Endothelial cell (in vitro differentiated cells): ENCODE measurements around the gene CYP46A1. TPM values are rescaled to one million over a fixed set of nuclear protein-coding genes. Genes with fewer than 3 reads are reported as not detected.

Source experiments
- DNase-seq: peaks from one replicate; pipeline ENCODE4 v3.0.0; 2021; ENCODE audit warnings: low spot score
- H3K27ac Mint-ChIP-seq: one replicate; pipeline ENCODE4 v1.8.0; 2021; ENCODE audit warnings: mixed read lengths, inconsistent platforms; ENCODE audit not compliant: unreplicated experiment
- H3K27me3 Mint-ChIP-seq: one replicate; pipeline ENCODE4 v1.8.0; 2021; ENCODE audit warnings: mild to moderate bottlenecking, moderate library complexity, mixed read lengths, inconsistent platforms; ENCODE audit not compliant: unreplicated experiment
- H3K36me3 Mint-ChIP-seq: one replicate; pipeline ENCODE4 v1.8.0; 2021; ENCODE audit warnings: mild to moderate bottlenecking, low read depth, mixed read lengths, inconsistent platforms; ENCODE audit not compliant: unreplicated experiment
- H3K4me1 Mint-ChIP-seq: one replicate; pipeline ENCODE4 v1.8.0; 2021; ENCODE audit warnings: mild to moderate bottlenecking, mixed read lengths, inconsistent platforms; ENCODE audit not compliant: unreplicated experiment
- H3K4me3 Mint-ChIP-seq: one replicate; pipeline ENCODE4 v1.8.0; 2021; ENCODE audit warnings: mild to moderate bottlenecking, mixed read lengths, inconsistent platforms; ENCODE audit not compliant: unreplicated experiment
- H3K9me3 Mint-ChIP-seq: one replicate; pipeline ENCODE4 v1.8.0; 2021; ENCODE audit warnings: mixed read lengths, inconsistent platforms; ENCODE audit not compliant: unreplicated experiment
- total RNA-seq: library from RNA; stranded (reverse); fragmentation: NEBNext Ultra II Directional; extraction: Animal tissue kit (Norgen Biotek cat#: 25700); gene quantifications from one replicate; pipeline ENCODE4 v1.2.1, GENCODE V29; 2021; ENCODE audit not compliant: unreplicated experiment
- TF ChIP-seq, protein P1 (sequence below): fragments of 200-600 bp; sonication (generic); IDR thresholded peaks from one replicate; pipeline ENCODE4 v1.5.0; 2021; ENCODE audit warnings: antibody characterized with exemption; ENCODE audit not compliant: unreplicated experiment

CYP46A1 gene
- total RNA-seq, 1 donor from 2014 or later, result 5.2 TPM

DNA sequence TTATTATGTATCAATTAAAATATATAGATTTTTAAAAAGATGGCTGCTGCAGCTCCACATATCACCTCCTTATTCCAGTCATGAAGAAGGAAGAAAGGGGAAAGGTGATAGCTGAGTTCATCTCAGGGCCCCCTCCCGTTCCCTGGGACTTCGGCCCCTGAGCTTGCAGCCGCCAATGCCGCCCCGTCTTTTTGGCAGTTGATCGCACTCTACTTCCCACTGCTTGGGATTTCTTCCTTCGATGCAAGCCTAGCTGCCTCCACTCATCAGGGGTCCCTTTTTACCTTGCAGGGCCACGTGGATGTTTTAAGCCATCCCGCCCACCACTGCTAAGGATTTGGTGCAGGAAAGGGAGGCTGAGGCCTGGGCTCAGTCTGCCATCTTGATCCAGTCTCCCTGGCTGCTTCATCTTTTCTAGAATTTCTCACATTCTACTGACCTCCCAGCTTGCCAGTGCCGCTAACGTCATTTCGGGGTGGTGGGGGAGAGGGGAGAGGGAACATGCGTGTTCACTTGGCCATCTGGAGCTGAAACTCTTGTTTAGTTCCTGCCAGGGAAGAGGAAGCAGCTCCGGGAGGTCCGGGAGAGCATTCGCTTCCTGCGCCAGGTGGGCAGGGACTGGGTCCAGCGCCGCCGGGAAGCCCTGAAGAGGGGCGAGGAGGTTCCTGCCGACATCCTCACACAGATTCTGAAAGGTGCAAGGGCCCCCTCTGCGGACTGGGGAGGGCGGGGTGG lies 31.3 kb downstream of the CYP46A1 start:
- Mint-ChIP-seq H3K9me3 (no peaks in the 10 kb centered on the region), H3K36me3 (peaks cover 3% of the 10 kb centered on the region), H3K27me3 (no peaks in the 10 kb centered on the region), H3K27ac (peak overlapping the region; percentile 39), H3K4me3 (no peak overlapping the region), H3K4me1 (no peaks in the 10 kb centered on the region)
- DNase-seq, result no peak
- TF ChIP-seq, protein P1, sequence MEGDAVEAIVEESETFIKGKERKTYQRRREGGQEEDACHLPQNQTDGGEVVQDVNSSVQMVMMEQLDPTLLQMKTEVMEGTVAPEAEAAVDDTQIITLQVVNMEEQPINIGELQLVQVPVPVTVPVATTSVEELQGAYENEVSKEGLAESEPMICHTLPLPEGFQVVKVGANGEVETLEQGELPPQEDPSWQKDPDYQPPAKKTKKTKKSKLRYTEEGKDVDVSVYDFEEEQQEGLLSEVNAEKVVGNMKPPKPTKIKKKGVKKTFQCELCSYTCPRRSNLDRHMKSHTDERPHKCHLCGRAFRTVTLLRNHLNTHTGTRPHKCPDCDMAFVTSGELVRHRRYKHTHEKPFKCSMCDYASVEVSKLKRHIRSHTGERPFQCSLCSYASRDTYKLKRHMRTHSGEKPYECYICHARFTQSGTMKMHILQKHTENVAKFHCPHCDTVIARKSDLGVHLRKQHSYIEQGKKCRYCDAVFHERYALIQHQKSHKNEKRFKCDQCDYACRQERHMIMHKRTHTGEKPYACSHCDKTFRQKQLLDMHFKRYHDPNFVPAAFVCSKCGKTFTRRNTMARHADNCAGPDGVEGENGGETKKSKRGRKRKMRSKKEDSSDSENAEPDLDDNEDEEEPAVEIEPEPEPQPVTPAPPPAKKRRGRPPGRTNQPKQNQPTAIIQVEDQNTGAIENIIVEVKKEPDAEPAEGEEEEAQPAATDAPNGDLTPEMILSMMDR, result no peak

DNA sequence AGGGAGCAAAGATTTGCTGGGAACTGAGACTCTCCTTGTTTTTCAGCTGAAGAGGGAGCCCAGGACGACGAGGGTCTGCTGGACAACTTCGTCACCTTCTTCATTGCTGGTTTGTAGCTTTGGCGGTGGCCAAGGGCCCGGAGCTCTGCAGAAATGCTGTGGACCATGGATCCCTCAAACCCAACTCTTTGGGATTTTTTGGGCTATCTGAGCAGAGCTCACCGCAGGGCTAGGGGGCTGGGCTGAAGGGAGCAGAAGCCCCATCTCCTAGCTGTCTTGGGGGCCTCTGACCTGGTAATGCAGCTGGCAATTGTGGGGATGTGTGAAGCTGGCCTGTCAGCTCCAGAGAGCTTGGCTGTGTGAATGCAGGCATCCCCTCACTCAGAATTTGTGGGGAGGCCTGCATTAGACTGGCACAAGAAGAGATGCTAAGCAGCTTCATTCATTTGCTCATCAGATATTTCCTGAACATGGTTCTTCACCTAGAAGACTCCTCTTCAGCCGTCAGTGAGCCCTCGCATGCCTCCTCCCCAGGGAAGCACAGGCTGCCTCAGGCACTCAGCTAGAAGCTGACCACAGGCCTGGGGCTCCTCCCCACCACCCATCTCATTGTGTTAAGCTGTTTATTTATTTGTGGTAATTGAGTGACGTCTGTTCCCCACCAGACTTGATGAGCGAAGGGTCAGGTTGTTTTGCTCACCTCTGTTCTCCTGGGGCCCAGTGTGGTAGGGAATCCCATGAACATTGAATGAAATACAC lies 32.2 kb downstream of the CYP46A1 start:
- DNase-seq, result no peak
- no peak overlapping the region for H3K4me3 Mint-ChIP-seq
- peaks cover 3% of the 10 kb centered on the region for H3K36me3 Mint-ChIP-seq
- H3K27me3 Mint-ChIP-seq, result no peaks in the 10 kb centered on the region
- no peaks in the 10 kb centered on the region for H3K4me1 Mint-ChIP-seq
- TF ChIP-seq, protein P1, result no peak
- H3K9me3 Mint-ChIP-seq, result no peaks in the 10 kb centered on the region
- H3K27ac Mint-ChIP-seq, result no peak overlapping the region

DNA sequence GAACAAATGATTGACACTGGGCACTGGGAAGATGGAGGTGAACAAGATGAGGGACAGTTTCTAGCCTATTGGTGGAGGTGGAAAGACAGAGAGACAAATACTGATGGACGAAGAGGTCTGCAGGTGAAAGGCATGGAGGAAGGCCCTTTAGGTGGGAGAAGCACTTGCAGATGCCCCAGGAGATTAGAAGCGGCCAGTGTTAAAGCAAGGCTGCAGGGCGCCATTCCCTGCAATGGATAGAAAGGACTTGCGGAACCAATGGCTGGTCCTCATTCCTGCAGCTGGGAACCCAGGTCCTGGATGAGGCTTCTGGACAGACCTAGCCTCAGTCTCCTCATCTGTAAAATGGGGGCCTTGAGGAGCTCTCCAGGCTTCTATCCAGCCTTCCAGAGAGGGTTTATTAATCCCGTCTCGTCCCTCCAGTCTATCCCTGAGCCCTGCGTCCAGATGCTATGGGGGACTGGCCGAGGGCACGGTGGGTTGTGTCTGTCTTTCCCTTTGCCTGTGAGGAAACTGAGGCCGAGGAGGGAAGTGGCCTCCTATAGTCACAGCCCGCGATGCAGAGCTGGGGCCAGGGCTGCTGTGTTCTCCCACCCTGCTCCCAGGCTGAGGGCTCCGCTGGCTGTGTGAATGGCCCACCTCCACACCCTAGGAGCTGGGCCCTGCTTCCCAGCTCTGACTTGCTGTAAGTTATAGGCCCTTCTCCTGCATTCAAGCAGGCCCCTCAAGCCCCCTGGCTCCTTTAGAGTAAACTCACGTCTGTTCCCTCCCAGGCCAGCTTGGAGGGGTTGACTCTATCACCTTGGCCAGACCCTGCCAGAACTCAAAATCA lies 33.0 kb downstream of the CYP46A1 start:
- TF ChIP-seq, protein P1, result no peak
- Mint-ChIP-seq H3K4me3 (no peak overlapping the region), H3K36me3 (peaks cover 3% of the 10 kb centered on the region), H3K4me1 (no peaks in the 10 kb centered on the region), H3K27ac (no peak overlapping the region), H3K27me3 (no peaks in the 10 kb centered on the region), H3K9me3 (no peaks in the 10 kb centered on the region)
- no peak for DNase-seq

DNA sequence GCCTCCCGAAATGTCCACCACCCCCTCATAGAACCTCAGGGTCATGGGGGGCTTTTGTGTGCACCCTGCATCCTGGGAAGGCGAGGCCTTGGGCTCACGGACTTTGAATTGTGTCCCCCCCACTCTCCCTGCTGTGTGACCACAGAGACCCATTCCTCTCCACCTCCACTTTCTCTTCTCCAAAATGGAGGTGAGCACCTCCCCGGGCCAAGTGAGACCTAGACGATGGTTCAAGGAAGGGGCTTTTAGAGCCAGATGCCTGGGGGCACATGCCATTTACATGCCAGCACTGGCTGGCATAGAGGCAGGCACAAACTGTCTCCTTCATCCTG lies 33.5 kb downstream of the CYP46A1 start:
- Mint-ChIP-seq H3K36me3 (peaks cover 3% of the 10 kb centered on the region), H3K27ac (no peak overlapping the region), H3K27me3 (no peaks in the 10 kb centered on the region), H3K4me1 (no peaks in the 10 kb centered on the region), H3K9me3 (no peaks in the 10 kb centered on the region), H3K4me3 (no peak overlapping the region)
- TF ChIP-seq, protein P1, result no peak
- no peak for DNase-seq
